GM19043 (cell line): ENCODE results near the gene DMBT1.

Source experiments
- ATAC-seq: cut with Tn5 transposase; IDR thresholded peaks from one replicate; pipeline ENCODE4 v1.9.1; 2021; ENCODE audit warnings: low read depth; ENCODE audit not compliant: unreplicated experiment

DMBT1 gene

DNA sequence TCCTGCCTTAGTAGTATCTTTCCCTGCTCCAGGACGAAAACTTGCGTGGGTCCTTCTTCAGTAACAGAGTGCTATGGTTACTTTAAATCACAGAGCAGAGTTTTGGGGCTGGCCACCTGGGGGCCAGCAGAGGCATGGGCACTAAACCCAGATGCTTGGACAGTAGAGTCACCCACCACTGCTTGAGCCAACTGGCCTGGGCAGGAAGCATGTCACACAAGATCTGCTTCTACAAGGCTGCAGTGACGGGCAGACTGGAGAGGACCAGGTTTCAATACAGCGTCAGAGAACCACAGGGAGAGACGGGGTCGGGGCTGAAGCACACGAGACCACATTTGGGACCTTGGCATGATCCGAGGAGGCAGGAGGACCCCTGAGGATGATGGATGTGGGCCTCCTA is 14.3 kb upstream of the DMBT1 start:
- no peak for ATAC-seq

DNA sequence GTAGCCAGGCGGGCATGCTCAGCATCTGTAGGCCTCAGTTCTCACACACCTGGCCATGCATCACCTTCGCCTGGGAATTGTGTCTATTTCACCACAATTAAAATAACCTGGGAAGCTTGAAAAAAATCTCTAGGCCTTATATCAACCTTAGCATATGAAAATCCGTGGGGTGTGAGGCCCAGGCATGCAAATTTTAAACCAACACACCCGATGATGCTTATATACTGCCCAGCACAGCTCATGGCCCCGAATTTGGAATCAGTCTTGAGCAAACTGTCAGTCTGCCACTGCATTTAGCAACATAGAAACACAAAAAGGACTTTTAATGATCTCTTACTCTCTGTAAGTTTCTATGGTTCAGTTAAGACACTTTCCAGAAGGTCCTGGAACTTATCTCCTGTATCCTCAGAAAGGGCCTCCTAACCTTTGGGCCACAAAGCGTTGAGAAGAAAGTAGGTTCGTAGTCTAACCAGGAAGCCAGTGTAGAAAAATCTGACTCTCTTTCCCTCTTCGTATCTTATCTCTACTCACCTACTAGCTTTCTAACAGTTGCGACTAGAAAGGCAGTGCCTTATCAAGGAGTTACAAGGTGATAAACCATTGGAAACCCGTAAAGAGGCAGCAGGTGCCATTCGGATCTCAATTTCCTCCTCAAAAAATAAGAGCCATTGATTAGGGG is 12.0 kb upstream of the DMBT1 start:
- no peak for ATAC-seq

DNA sequence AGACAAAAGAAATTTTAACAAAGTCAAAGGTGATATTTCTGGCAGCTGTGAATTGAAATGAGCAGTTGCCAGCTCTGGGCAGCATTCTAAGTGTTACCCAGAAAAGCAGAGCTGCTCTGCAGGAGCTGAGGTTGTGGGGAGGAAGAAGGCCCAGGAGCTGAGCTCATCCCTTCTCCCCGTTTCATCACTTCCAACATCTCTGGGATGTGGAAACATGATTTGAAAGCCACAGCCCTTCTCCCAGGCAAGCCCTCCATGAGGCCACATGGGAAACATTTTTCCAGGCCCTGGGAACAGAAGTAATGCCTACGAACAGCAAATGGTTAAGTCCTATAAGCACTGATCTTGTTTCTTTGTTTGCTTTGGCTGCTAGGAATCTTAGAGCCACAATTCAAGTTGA is 10.9 kb upstream of the DMBT1 start:
- ATAC-seq: no peak

DNA sequence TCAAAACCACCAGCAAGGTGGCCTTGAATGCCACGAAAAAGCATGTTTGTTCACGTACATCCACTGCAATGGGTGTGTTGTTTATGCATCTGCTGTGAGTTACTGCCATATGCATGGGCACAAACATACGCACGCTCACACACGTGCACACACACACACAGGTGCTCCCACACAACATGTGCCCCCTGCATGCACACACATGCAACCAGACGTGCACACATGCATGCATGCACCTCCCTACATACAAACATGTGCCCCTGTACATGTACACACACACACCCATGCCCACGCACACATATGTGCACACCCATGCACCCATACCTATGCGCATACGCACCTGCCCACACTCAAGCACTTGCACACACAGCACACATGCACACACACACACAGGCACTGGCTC is 10.1 kb upstream of the DMBT1 start:
- no peak for ATAC-seq

DNA sequence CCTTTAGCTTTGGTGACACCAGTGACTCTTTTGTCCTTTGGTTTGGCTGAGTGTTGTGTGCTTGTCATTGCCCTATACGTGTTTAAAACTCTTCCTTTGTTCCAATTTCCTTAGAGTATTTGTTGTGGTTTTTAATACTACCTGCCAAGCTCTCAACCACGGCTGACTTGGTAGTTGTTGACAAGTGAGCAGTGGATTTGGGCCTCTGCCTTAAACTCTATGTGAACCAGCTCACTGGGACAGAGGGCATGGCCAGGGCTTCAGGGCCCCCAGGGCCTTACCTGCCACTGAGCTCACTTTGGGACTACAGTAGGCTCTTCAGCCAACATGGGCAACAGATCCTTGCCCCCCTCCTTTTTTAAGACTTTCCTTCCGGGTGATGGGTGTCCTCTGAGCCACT is 9.6 kb upstream of the DMBT1 start:
- no peak for ATAC-seq

DNA sequence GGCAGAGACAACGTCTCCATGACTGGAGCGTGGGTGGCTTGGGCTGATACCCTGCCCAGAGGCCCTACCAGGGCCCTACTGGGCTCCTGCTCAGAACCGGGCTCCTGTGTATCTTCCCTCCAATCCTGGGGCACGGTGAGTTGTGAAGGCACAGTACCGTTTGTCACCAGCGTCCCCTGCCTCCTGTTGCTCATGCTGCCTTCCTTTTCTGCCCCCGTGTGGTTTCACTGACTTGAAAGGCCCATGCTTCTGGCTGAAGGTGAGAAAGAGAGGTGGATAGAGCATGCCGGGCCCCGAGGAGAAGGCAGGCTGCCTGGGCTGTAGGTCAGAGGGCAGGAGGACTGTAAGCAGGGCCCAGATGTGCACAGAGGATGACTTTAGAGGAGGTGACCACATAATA is 9.1 kb upstream of the DMBT1 start:
- ATAC-seq: no peak

DNA sequence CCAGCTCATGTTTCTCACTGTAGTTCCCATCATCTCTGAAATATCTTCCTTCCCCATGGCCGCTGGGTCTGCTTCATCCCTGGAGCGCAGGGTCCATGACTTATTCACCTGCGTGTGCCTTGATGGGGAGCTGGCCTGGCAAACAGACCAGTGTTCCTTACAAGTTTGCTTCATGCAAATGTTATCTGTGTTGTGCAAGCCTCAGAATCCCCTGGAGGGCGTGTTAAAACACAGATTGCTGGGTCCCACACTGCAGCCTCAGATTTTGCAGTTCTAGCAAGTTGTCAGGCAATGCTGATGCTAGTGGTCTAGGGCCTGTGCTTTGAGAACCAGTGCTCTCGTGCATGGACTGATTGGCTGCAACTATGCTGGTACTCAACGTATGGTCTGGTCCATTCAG is 7.2 kb upstream of the DMBT1 start:
- ATAC-seq: no peak

DNA sequence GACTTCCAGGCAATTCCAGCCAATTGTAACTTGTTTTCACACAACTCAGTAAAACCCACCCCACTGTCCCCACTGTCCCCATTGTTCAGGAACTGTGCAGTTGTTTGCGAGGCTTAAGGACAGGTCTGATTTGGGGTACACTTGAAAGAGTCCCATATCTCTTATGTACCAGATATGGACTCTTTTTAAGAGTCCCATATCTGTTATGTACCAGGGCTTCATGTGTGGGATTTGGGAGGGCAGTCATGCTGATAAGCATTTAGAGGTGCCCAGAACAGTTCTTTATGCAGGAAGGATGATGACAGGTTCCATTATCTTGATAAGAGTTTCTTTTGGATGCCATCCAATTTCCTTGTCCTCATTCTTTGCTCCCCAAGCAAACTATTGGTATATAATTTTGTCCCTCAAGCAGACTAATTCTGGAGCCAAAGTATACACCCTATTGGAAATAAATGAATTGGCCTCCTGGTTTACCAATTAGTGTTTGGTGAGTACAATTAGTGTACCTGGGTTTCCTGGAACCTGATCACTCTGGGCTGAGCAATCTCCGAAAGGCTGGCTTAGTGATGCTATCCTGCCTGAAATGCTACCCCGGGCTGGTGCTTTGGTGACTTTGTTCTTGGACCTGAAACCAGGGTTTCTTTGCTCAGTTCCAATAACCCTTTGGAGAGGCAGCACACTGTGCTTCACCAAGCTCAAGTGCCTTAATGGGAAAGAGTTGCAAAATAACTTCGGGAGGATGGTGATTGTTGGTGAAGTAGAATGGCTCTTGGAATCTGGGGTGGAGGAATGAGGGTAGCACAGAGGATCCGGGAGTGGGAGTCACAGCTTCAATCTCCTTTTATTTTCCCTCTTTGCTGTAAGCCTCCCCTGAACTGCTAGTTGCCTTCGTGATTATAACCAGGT is 6.2 kb upstream of the DMBT1 start:
- ATAC-seq: no peak

DNA sequence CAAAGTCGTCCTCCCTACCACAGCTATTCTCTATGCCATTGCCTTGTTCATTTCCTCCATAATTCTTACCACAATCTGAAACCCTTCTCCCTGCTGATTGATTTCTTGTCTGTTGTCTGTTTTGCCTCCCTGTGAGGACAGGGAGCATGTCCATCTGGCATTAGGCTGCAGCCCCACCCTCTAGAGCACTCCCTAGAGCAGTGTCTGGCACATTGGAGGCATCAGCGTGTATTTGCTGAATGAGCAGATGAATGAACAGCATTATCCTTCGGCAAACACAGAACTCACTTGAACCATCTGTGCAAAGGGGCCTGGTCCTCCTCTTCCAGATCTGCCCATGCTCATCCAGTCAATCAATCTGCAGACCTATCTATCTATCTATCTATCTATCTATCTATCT is 5.1 kb upstream of the DMBT1 start:
- ATAC-seq: no peak

DNA sequence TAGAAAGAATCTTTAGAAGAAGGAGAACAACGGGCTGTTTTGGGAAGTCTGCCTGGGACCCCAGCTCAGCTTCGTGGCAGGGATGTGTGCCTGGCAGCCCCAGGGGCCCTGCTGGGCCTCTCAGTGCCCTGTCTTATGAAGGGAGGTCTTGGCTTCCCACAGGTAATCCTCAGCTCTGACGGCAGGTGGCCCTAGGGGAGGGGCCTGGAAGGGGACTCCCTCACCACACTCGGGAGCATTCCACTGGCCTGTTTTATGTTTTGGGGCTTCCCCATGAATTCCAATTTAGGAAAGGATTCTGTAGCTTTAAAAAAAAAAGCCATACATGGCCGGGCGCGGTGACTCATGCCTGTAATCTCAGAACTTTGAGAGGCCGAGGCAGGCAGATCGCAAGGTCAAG is 3.0 kb upstream of the DMBT1 start:
- no peak for ATAC-seq

DNA sequence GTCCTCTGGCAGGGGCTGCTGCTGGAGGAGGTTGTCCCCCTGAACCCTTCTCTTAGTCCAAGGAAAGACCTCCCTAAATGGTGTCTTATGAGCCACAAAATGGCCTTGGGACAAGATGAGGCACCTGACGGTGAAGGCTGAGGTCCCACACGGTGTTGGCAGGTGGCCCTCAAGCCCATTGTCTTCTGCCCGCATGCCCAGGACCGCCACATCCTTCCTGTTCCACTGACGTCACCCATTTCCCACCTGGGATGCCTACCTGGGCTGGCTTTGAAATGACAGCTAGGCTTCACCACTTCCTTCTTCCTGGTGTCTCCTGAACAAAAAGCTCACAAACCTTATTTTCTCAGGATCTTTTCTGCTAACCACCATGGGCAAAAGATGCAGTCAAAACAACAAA is 2.1 kb upstream of the DMBT1 start:
- no peak for ATAC-seq

DNA sequence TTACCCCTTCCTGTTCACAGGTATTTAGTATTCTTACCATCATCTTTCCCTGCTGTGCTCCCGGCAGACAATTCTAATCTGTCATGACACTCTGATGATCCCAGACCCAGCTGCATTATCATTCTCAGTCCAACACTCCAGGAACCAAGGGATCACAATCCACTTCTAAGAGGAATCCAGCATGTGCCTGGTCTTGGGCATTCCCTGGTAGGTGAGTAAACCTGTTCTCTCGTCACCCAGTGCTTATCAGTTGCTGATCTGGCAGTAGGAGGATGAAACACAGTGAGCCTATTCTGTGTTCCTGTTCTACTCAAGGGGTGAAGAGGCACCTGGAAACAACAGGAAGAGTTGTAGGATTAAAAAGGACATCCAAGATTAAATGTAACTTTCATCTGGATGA is 1.3 kb upstream of the DMBT1 start:
- no peak for ATAC-seq

DNA sequence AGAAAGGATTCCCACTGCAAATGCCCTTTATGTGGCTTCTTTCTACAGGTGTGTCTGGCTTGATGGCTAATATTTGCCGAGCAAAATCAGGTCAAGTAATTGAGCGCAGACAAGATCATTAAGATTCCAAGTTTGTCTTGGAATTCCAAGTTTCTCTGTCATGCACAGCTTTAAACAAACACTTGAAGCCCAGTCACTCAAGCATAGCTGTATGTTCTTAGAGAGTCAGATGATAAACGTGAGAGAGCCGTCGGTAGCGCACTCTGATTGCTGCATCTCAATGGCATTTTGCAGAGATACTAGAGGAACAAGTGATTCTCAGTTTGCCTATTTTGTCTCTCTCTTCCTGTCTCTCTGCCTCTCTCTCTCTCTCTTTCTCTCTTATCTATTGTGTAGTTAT is 658 bp downstream of the DMBT1 start:
- ATAC-seq: no peak

DNA sequence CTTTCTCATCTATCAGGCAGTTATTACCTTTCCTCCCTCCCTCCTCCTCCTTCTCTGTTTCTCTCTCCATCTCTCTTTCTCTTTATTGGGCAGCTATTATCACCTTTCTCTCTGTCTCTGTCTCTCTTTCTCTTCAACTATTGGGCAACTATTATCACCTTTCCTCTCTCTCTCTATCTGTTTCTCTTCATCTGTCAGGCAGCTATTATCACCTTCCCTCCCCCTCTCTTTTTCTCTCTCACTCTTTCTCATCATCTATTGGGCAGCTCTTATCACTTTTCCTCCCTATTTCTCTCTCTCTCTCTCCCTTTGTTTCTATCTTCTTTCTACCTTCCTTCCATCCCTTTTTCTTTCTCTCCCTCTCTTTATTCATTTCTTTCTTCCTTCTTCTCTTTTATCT is 1.2 kb downstream of the DMBT1 start:
- ATAC-seq: no peak

DNA sequence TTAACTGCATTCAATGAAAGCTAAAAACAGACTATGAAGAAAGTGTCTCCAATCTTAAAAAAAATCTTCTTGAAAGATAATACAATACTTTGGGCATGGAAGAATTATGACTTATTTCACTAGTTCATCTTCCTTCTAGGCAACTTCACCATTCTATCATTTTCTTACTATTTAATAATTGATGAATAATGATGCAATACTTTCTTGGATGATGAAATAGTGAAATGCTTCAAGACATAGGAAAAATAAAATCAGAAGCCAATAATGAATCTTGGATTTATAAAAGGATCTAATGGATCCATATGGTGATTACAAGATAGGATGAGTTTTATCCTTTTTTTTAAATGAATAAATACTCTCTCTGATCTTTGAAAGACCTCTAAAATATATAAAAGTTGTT is 4.4 kb downstream of the DMBT1 start:
- ATAC-seq: no peak

DNA sequence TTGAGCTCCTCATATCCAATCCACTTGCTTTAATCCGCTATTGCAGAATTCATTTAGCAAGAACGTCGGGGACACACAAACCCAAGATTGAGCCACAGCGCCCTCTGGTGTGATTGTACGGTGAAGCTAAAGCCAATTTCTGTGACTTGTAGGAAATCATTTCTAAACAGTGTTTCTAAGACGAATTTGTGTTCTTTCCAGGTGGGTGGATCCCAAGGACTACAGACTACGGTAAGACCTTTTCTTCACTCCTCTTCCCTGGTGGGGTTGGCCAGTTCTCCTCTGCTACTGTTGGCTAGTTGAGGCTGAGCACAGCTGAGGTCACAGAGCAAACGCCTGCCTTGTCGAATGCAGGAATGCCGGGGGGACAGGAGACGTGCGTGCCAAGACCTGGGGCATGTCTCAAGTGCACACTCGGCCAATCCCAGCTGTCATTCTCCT is 5.2 kb downstream of the DMBT1 start:
- ATAC-seq: no peak

DNA sequence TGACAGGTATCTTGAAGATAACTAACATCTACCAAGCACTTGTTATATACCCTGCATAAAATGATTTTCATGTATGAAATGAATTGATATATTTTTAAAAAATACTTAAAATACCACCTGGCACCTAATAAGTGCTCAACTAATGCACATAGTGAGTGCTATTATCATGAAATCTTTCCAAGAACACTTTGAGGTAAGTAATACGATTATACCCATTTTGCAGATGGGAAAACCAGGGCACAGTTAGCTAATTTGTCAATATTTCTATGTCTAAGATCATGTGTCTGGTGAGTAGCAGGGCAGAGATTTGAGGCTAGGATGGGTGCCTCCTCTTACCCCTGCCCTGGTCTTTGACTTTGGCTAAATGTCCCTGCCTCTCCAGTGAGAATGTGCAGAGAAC is 6.1 kb downstream of the DMBT1 start:
- no peak for ATAC-seq

DNA sequence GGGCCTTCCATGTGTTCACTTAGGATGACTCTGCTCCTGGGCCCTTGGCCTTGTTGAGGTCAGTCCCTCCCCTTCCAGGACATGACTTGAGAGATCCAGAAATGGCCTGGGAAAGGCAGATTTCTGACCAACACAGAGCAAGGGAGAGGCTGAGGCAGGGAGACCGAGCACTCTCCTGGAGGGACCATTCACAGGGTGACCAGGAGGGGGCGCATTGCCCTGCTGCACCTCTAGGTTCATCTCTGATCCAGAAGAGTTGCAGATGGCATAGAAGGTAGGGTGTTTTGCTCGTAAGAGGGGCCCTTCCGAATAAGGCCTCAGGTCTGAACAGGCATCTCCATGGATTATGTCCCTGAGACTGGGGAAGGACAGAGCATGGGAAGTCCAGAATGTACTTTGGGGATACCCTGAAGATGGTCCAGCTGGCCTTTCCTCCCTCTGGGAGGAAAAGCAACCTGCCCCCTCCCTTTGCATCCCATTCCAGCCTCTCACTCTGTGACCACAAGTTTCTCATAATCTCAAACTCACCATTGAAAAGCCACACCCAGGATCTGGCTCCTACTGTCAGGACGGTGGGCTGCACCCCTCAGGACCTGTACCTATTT is 6.6 kb downstream of the DMBT1 start:
- no peak for ATAC-seq

DNA sequence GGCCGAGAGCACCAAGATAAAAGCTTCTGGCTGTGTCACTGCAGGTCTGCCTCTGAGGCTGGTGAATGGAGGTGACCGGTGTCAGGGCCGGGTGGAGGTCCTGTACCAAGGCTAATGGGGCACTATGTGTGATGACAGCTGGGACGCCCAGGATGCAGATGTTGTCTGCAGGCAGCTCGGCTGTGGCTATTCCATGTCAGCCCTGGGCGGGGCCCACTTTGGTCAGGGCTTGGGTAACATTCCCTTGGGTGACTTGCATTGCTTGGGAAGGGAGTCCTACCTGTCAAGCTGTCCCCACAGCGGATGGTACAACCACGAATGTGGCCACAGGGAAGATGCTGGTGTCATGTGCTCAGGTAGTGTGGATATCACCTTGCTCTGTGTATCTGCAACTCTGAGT is 8.0 kb downstream of the DMBT1 start:
- ATAC-seq: no peak

DNA sequence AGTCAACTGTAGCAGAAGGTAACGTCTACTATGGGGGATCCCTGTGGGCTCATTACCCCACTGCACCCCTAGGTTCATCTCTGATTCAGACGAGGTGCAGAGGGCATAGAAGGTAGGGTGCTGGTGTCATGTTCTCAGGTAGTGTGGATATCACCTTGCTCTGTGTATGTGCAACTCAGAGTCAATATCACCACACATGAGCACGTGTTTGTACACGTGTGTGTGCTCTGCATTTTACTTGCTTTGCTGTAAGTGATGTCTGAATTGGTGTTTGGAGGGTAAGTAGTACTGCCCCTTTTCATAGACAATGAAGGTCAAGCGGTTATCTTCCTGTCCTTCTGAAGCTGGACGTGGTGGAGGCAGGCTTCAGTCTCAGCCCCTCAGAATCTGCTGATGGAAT is 10.4 kb downstream of the DMBT1 start:
- no peak for ATAC-seq

DNA sequence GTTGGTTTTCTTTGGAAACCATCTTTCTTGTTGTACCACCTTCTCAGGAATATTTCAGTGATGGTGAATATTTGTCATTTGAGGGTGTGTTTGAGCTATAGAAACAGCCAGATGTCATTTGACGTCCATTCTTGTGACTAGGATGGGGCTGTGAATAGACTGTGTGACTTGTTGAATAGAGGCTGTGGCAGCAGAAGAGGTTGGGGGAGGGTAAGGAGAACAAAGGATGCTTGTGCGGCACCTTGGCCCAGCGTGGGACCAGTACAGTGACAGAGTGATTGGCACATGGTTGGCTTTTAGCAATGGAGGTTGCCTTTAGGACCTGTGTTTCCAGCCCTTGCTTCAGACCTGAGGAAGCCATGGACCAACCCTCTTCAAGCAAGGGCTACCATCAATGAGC is 11.3 kb downstream of the DMBT1 start:
- no peak for ATAC-seq

DNA sequence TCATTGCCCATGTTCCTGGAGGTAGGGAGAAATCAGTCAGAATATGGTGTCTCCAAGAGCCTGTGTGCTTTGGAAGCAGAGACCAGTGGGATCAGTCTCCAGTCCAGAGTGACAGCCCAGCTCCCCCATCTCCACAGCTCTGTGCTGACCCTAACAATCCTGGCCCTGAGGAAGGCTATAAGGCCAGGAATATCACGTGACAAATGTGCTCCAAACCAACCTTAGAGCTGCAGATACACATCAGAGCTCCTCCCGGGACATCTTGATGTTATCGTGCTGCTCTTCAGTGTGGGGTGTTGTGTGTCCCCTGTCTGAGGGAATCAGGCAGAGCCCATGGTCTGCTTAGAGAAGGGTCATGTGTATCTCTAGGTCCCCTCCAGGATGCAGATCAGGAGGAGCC is 15.2 kb downstream of the DMBT1 start:
- ATAC-seq: no peak
